SIG-M5 treated with dmso at 0.1 percent for 504 hours (cell line): ENCODE measurements around the gene DENND4A.
"Not testable (repeated sequence)": the region's sequence is repeated elsewhere in the genome, so short reads cannot be mapped to it uniquely, and the experiment has no call there.

Source experiments
- DNase-seq: peaks from one replicate; lab custom pipeline; 2025; ENCODE audit not compliant: unreplicated experiment; lab: John Stamatoyannopoulos, UW

DENND4A gene

GRCh38 chr15:65638681-65639089, 153.4 kb downstream of the DENND4A start:
- peak; percentile 84 for DNase-seq

DNA sequence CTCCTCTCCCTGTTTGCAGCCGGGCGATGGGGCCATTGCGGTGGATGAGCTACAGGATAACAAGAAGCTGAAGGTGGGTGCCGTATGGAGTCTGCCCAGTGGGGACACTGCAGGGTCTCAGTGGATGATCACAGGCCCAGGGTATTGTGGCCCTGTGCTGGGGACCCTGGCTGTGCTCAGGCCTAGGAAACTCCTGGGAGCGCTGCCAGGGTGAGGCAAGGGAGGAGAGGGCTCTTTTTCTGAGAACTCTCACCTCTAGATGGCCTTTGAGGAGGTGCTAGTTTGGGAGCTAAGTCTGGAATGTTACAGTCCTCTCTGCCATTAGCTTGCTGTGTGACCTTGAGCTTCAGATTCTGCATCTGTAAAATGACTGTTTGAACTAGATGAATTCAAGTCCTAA, 154.0 kb downstream of the DENND4A start:
- DNase-seq, result no peak

DNA sequence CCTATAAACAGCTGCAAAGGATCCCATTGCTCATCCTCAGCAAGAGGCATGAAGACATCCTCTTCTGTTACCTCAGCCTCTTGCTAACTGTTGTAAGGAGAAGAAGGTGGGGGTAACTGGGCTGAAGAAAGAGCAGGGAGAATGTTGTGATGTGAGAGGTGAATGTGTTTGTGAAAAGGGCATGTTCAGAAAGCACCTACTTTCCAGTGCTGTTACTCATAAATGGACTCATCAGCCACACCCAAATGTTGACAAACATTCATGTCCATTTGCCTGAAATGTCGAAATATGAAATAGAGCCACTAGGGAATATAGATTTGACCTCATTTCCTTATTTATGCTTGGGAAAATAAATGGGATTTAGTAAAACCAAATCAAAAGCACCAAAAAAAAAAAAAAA, 157.7 kb downstream of the DENND4A start:
- DNase-seq, result no peak

GRCh38 chr15:65633752-65634151, 158.3 kb downstream of the DENND4A start:
- DNase-seq, result no peak

- DNase-seq, result no peak
Measured at GRCh38 chr15:65632780-65633375, 159.2 kb downstream of the DENND4A start.

DNA sequence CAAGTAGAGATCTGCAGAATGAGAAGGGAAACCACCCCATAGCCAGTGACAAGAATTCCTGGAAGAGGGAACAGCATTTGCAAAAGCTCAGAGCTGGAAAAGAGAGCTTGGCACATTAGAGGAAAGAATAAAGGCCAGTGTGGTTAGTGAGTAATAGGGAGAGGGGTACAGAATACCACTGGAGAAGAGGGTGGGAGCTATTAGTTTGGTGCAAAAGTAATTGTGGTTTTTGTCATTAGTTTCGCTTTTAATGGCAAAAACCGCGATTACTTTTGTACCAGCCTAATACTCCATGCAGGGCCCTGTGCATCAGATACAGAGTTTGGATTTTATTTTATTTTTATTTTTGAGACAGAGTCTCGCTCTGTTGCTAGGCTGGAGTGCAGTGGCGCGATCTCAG, 160.6 kb downstream of the DENND4A start:
- no peak for DNase-seq

GRCh38 chr15:65630760-65631159, 161.3 kb downstream of the DENND4A start:
- no peak for DNase-seq

- DNase-seq, result no peak
Measured at GRCh38 chr15:65629548-65629947, 162.5 kb downstream of the DENND4A start.

GRCh38 chr15:65626856-65627255, 165.2 kb downstream of the DENND4A start:
- DNase-seq, result no peak

DNA sequence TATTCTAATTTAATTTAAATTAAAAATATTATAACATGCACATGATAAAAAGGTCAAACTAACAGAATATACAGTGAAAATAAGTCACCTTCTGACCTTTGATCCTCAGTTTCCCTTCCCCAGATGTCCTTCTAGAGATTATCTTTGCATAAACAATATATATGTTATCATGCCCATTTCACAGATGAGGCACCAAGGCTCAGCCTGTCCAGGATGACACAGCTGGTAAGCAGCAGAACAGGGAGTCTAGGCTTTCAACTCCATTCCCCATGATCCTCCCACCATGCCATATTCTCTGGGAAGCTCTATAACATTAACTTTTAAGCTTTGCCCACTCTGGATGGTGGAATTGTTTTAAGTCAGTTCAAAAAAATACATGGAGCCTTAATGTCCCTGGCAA, 169.0 kb downstream of the DENND4A start:
- no peak for DNase-seq

- no peak for DNase-seq
Measured at GRCh38 chr15:65621638-65622037, 170.5 kb downstream of the DENND4A start, which contains the start of gene SLC24A1. Gene SLC24A1, plus strand, starts transcription at chr15:65621938. Its CDS starts 2,143 bp downstream, at chr15:65624081.

DNA sequence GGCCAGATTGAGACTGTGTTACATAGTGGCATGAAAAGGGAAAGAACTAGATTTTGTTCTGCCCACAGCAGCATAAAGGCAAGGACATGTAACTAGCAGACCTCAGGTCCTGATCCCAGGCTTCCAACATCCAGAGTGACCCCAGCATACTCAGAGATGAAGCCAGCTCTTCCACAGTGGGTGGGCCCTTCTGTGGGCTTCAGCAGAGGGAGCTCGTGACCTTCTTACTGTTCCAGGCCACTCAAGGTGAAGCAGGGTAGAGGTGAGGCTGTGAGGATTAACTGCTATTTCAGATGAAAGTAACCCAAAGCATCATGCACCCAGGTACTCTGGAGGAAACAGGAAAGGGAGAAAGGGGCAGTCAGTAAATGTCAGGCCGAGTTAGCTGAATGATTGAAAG, 171.3 kb downstream of the DENND4A start:
- DNase-seq, result no peak

DNA sequence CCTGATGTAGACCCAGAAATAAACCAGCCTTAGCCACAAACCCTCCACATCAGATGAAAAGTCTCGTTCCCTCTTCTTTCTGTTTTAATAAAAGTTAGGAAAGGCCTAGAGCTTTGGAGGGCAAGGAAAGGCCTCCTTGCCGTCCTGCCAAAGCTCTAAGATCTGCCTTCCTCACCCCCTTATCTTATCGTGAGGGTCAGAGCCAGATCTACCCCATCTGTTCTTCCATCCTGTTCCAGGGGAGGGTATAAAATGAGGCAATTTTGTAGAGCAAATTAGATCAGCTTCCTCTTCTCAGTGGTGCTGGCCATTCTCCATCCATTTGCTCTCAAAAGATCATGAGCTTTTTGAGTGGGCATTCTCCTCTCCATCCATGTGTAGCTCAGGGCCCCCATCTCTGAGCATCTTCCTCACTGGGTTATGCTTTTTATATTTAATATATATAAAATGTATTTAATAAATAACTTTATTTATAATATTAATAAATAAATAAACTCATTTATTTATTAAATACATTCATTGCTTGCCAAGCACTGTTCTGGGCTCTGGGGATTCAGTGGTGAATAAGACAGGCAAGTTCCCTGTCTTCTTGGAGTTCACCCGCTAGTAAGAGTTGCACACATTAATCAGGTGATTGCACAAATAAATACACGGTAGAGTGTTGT, 172.3 kb downstream of the DENND4A start:
- DNase-seq, result no peak

- no peak for DNase-seq
Measured at GRCh38 chr15:65618560-65619109, 173.5 kb downstream of the DENND4A start.

GRCh38 chr15:65615887-65616286, 176.2 kb downstream of the DENND4A start:
- DNase-seq, result not testable (repeated sequence)

DNA sequence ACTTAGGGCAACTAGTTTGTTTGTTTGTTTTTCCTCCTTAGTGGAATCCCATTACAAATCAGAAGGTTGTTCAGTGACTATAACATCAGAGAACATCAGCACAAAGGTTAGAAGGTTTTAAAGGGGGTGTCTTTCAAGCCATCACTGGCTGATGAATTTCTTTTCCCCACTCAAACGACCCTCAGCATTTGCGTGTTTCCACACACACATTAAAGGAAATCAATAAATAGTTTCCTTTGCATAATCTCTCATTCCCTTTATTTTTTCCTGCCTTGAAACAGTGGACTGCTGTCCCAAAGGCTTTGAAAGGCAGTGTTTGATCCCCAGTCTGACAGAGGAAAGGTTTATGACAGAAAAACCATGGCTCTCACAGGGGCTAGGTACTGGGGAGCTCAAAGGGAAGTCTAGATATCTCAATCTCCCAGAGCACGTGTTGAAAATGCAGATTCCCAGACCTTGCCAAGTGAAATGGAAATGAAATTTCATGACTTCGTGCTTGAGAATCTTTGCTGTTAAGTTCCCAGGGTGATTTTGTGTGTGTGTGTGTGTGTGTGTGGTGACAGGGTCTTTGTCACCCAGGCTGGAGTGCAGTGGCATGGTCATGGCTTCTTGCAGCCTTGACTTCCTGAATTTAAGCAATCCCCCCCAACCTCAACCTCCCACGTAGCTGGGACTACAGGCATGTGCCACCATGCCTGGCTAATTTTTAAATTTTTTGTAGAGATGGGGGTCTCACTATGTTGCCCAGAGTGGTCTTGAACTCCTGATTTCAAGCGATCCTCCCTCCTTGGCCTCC, 178.9 kb downstream of the DENND4A start:
- no peak for DNase-seq

GRCh38 chr15:65612616-65612946, 179.5 kb downstream of the DENND4A start:
- DNase-seq, result no peak

- DNase-seq, result no peak
Measured at GRCh38 chr15:65611888-65612615, 180.0 kb downstream of the DENND4A start.

DNA sequence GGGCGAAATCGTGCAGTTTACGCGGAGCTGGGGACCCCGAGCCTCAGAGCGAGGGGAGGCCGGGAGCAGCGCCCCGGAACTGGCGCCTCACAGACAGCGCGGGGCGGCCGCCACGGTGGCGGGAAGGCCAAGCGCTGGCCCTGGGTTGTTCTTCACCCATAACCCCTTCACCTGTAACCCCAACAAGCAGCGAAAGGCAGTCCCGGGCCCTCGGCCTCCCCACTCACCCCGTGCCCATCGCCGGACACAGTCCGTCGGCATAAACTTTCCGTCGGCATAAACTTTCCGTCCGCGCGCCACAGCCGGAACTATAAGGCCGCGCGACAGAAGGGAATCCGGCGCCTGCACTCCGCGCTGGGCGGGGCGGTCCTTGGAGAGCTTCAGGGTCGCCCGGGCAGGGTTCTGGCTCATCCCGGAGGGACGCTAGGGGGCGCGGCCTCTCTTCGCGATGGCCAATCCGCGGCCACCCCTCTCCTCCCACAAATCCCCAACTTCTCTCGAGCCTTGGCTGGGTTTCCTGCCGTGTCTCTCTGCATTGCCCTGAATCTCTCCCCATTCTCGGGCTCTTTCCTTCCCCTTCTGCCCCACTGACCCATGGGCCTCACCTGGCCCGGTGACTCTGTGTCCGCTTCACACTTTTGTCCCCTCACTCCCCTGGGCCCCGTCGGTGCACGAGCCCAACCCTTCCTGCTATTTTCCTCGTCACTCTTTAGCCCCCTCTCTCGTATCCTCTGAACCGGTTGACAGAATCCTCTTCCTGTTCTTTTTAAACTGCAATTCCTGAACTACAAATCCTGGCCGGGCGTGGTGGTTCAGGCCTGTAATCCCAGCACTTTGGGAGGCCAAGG, 181.0 kb downstream of the DENND4A start, which contains the start of gene INTS14:
TSS of gene INTS14 (minus strand) at position 261 of the 848 bp plus-strand sequence. CDS start 3,751 bp downstream, outside the sequence.
- peak; percentile 92 for DNase-seq
